ENCODE data around the gene RNF10.

Gene RNF10

DNA sequence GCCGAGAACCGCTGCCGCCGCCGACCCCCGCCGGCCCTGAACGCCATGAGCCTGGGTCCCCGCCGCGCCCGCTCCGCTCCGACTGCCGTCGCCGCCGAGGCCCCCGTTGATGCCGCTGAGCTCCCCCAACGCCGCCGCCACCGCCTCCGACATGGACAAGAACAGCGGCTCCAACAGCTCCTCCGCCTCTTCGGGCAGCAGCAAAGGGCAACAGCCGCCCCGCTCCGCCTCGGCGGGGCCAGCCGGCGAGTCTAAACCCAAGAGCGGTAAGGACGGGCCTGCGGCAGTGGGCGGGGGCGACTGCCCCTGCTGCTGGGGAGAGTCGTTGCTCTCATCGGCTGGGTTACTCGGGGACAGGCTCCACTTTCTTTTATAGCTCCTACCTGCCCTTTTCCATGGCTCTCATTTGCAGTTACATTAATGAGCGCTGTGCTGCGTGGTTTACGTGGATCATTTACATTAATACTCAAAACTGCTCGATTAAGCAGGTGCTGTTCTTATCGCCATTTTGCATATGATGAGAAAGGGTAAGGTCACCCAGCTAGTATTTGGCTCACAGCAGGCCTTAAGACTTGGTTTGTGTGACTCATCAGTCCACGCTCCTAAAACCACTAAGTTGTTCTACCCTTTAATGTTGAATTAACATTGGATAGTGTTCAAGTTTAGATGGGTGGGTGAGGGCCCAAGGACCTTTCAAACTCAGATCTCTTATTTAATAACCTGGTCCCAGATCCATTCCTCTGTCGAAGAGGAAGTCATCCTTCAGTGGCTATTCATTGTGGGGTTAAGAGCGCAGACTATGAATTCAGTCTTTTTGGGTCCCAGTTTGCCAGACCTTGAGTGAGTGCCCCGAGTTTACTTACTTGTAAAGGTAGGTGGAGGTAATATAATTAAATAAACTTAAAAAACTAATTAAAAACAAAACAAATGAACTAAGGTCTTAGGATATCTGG, 823 bp downstream of the RNF10 start:
- no peaks in the 10 kb centered on the region for H3K36me3 ChIP-seq (ENCODE audit: control insufficient read depth, insufficient read depth, low read length)
- TF ChIP-seq, protein P1, sequence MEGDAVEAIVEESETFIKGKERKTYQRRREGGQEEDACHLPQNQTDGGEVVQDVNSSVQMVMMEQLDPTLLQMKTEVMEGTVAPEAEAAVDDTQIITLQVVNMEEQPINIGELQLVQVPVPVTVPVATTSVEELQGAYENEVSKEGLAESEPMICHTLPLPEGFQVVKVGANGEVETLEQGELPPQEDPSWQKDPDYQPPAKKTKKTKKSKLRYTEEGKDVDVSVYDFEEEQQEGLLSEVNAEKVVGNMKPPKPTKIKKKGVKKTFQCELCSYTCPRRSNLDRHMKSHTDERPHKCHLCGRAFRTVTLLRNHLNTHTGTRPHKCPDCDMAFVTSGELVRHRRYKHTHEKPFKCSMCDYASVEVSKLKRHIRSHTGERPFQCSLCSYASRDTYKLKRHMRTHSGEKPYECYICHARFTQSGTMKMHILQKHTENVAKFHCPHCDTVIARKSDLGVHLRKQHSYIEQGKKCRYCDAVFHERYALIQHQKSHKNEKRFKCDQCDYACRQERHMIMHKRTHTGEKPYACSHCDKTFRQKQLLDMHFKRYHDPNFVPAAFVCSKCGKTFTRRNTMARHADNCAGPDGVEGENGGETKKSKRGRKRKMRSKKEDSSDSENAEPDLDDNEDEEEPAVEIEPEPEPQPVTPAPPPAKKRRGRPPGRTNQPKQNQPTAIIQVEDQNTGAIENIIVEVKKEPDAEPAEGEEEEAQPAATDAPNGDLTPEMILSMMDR (IDR thresholded peaks at IDR 0.05; ENCODE audit: insufficient read depth, low read length, poor library complexity, severe bottlenecking) = peak; percentile 3
- no peaks in the 10 kb centered on the region for H3K27me3 ChIP-seq (replicated peaks; ENCODE audit: control insufficient read depth, insufficient read depth, low read length)
- DNase-seq (ENCODE audit: extremely low read depth, insufficient read length) = peak; percentile 73
- peak overlapping the region; percentile 89 for H3K4me3 ChIP-seq (replicated peaks; ENCODE audit: low read depth, low read length)

DNA sequence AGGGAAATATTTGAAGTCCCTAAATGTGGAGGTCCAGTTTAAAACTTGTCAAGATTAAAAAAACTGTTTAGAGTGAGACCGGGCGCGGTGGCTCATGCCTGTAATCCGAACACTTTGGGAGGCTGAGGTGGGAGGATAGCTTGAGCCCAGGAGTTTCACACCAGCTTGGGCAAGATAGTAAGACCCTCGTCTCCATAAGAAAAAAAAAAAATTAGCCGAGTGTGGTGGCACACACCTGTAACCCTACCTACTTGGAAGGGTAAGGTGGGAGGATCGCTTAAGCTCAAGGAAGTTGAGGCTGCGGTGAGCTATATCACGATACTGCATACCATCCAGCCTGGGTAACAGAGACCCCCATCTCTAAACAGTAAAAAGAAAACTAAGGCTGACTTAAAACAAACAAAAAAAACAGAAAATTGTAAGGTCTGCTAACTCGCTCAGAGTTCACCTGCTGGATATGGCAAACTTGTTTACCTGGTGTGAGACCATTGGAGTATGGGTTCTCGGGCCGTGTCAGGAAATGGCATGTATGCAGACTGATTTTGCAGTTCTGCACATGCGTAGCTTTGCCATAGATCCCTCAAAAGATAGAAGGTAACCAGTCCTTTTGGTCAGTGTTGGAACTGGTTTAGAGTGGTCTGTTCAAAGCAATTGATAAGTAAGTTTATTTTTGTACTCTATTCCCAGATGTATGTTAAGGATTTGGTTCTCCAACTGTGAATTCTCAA, 2.1 kb downstream of the RNF10 start:
- no peak for DNase-seq (ENCODE audit: extremely low read depth, insufficient read length)
- Histone ChIP-seq H3K4me3 (replicated peaks; ENCODE audit: low read depth, low read length) (peak overlapping the region; percentile 89), H3K36me3 (ENCODE audit: control insufficient read depth, insufficient read depth, low read length) (no peaks in the 10 kb centered on the region), H3K27me3 (replicated peaks; ENCODE audit: control insufficient read depth, insufficient read depth, low read length) (no peaks in the 10 kb centered on the region)
- TF ChIP-seq, protein P1 (IDR thresholded peaks at IDR 0.05; ENCODE audit: insufficient read depth, low read length, poor library complexity, severe bottlenecking) = no peak

DNA sequence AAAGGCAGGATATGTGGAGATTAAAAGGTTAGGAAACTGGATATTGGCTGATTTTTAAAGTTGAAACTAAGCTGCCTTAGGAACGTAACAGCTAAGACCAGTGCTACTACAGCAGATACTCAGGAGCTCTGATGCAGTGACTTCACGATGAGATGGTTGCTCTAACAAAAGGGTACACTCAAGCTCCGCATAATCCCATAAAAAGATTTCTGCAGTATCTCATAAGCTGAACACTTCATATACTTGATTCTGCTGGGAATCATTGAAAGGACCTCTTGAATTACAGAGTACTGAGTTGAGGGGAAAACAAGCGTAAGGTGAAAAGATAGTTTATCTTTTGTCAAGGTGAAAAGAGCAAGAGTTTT, 3.7 kb downstream of the RNF10 start:
- TF ChIP-seq, protein P1 (IDR thresholded peaks at IDR 0.05; ENCODE audit: insufficient read depth, low read length, poor library complexity, severe bottlenecking) = no peak
- H3K4me3 ChIP-seq (replicated peaks; ENCODE audit: low read depth, low read length) = peak overlapping the region; percentile 31
- H3K36me3 ChIP-seq (ENCODE audit: control insufficient read depth, insufficient read depth, low read length) = peaks cover 1% of the 10 kb centered on the region; the same call in 1 of the 2 replicates
- no peak for DNase-seq (ENCODE audit: extremely low read depth, insufficient read length)
- no peaks in the 10 kb centered on the region for H3K27me3 ChIP-seq (replicated peaks; ENCODE audit: control insufficient read depth, insufficient read depth, low read length)

DNA sequence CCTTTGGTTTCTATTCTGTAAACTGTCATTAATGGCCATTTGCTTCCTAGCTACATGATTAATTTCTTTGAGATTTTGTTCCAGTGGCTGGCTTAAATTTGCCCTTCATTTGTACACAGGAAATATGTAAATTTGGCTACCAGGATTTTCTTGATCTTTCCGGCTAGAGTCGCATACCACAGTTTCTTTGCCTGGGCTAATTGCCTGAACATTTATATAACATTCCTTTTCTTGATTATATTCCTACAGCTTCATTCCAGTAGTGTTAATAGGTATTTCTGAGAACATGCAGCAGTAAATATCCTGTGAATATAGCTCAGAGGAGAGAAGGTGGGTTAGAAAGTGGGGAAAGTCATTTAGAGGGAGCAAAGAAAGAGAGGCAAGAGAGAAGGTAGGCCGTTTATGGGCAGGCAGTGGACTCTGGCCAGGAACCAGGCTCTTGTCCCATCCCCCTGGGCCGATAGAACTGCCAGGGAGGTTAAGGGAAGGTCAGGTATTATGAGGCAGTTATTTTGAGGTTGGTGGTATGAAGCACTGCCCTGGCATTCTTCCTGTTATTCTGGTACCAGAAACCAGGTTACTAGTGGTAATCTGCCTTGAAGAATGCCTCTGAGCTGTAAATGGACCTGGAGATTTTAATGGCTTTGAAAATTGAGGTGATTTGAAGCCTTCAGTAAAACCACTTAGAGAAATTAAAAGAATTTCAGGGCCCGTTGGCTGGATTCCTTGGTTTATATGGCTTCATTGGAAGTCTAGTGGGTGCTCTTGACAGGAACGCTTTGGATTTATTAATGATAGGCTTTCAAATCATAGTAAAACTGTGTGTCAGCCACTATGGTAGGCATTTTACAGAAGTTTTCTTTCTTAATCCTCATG, 4.4 kb downstream of the RNF10 start:
- TF ChIP-seq, protein P1 (IDR thresholded peaks at IDR 0.05; ENCODE audit: insufficient read depth, low read length, poor library complexity, severe bottlenecking) = no peak
- Histone ChIP-seq H3K4me3 (replicated peaks; ENCODE audit: low read depth, low read length) (peak overlapping the region; percentile 31), H3K27me3 (replicated peaks; ENCODE audit: control insufficient read depth, insufficient read depth, low read length) (no peaks in the 10 kb centered on the region), H3K36me3 (ENCODE audit: control insufficient read depth, insufficient read depth, low read length) (peaks cover 1% of the 10 kb centered on the region; the same call in 1 of the 2 replicates)
- DNase-seq (ENCODE audit: extremely low read depth, insufficient read length) = no peak

DNA sequence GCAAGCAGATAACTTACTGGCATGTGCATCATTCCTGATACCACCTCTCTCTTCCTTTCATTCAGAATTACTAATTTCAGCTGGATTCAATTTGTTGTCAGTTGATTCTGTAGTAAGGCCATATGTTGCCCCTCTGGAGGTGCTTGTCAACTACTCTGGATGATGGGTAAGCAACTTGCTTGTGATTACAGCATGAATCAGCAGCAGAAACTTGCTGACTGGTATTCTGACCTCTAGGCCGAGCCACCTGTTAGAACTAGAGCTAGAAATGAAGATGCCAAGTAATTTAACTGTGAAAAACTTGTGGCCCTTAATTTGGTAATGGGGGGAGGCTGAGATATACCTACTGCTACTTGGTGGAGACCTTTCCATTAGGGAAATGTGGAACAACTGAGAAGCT, 5.1 kb downstream of the RNF10 start:
- Histone ChIP-seq H3K27me3 (replicated peaks; ENCODE audit: control insufficient read depth, insufficient read depth, low read length) (no peaks in the 10 kb centered on the region), H3K36me3 (ENCODE audit: control insufficient read depth, insufficient read depth, low read length) (peaks cover 3% of the 10 kb centered on the region; the same call in 1 of the 2 replicates), H3K4me3 (replicated peaks; ENCODE audit: low read depth, low read length) (no peak overlapping the region)
- DNase-seq (ENCODE audit: extremely low read depth, insufficient read length) = no peak
- TF ChIP-seq, protein P1 (IDR thresholded peaks at IDR 0.05; ENCODE audit: insufficient read depth, low read length, poor library complexity, severe bottlenecking) = no peak
